GM12891 (cell line): ENCODE data around the gene FA2H.
A peak's percentile ranks its signal among the peaks of the same experiment; 100 is the strongest.
"Not testable (repeated sequence)": the region's sequence is repeated elsewhere in the genome, so short reads cannot be mapped to it uniquely, and the experiment has no call there.

Source experiments
- DNase-seq: peaks from one replicate; pipeline ENCODE4 v3.0.0; 2011; ENCODE audit warnings: low spot score; ENCODE audit not compliant: insufficient read length
- FAIRE-seq: peaks from 2 replicates; lab custom pipeline; 2011; peaks lifted over from hg19 to GRCh38; lab: Jason Lieb, UNC
- PAX5 ChIP-seq: IDR thresholded peaks from 2 replicates; pipeline ENCODE4 v1.6.1; 2011; ENCODE audit warnings: low read length, moderate library complexity, mild to moderate bottlenecking; ENCODE audit not compliant: insufficient read depth, severe bottlenecking
- POLR2A ChIP-seq: IDR thresholded peaks from 2 replicates; pipeline ENCODE4 v1.6.1; 2011; ENCODE audit warnings: low read depth, low read length, control low read depth
- POLR2AphosphoS5 ChIP-seq: IDR thresholded peaks from 2 replicates; pipeline ENCODE4 v1.6.1; 2011; ENCODE audit warnings: low read depth, low read length, control low read depth
- POU2F2 ChIP-seq: IDR thresholded peaks from 2 replicates; pipeline ENCODE4 v1.6.1; 2011; ENCODE audit warnings: low read depth, mild to moderate bottlenecking, control low read depth, low read length, moderate library complexity
- SPI1 ChIP-seq: IDR thresholded peaks from 2 replicates; pipeline ENCODE4 v1.6.1; 2011; ENCODE audit warnings: low read depth, low read length, control low read depth
- TAF1 ChIP-seq: IDR thresholded peaks from 2 replicates; pipeline ENCODE4 v1.6.1; 2011; ENCODE audit warnings: low read depth, low read length, control low read depth

The FA2H gene

DNA sequence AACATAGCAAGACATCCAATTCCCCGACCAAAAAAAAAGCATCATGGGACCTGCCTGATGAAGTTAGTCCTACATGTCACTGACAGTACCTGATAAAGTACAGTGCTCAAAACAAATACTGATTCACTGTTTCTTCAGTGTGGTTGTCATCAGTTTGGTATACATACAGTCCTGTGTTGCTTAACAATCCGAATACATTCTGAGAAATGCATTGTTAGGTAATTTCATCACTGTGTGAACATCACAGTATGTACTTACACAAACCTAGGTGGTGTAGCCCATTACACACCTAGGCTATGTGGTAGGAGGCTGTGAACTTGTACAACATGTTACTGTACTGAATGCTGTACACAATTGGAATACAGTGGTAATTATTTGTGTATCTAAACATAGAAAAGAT, 19.0 kb upstream of the FA2H start:
- no peak for DNase-seq
- FAIRE-seq, result no peak
- no peak for TF ChIP-seq PAX5
- TF ChIP-seq TAF1, result no peak
- TF ChIP-seq SPI1, result no peak

DNA sequence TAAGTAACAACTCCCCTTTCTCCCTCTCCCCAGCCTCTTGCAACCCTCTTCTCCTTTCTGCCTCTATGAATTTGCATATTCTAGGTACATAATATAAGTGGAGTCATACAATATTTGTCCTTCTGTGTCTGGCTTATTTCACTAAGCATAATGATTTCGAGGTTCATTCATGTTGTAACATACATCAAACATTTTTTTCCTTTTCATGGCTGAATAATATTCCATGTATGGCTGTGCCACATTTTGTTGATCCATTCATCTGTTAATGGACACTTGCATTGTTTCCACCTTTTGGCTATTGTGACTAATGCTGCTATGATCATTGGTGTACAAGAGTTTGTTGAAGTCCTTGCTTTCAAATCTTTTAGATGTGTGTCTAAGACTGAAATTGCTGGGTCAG, 17.6 kb upstream of the FA2H start:
- DNase-seq, result no peak
- no peak for FAIRE-seq
- no peak for TF ChIP-seq PAX5
- TF ChIP-seq SPI1, result no peak
- no peak for TF ChIP-seq POLR2AphosphoS5
- TF ChIP-seq POU2F2, result no peak
- no peak for TF ChIP-seq POLR2A
- TF ChIP-seq TAF1, result no peak

DNA sequence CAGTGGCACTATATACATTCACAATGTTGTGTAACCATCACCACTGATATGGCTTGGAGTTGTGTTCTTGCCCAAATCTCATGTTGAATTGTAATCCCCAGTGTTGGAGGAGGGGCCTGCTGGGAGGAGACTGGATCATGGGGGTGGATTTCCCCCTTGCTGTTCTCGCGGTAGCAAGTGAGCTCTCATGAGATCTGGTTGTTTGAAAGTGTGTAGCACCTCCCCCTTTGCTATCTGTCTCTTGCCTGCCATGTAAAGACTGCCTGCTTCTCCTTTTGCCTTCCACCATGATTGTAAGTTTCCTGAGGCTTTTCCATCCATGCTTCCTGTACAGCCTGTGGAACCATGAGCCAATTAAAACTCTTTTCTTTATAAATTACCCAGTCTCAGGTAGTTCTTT, 17.1 kb upstream of the FA2H start:
- not testable (repeated sequence) for FAIRE-seq, DNase-seq

DNA sequence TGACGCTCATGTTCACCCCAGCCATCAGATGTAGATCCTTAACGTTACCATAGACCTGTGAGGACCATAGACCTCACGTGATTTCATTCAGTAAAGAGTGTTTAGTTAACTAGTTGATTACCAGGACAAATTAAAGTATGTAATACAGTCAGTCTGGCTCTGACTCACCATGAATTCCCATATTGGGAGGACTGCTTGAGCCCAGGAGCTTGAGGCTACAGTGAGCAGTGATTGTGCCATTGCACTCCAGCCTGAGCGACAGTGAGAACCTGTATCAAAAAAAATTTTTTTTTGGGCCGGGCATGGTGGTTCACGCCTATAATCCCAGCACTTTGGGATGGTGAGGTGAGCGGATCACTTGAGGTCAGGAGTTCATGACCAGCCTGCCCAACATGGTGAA, 13.5 kb upstream of the FA2H start:
- FAIRE-seq (no peak), DNase-seq (no peak)
- TF ChIP-seq POLR2A, result no peak
- no peak for TF ChIP-seq PAX5
- no peak for TF ChIP-seq TAF1
- no peak for TF ChIP-seq POU2F2
- TF ChIP-seq SPI1, result no peak
- no peak for TF ChIP-seq POLR2AphosphoS5

DNA sequence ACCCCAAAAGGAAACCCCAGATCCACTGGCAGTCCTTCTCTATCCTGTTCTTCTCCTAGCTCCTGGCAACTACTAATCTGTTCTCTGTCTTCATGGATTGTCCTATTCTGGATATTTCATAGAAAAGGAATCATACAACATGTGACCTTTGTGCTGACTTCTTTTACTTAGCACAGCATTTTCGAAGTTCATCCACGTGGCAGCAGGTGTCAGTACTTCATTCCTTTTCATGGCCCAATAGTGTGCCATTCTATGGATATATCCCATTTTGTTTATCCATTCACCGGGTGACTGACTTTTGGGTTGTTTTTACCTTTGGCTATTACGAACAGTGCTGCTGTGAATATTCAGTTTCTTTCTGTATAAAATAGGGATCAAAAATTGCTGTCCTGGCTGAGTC, 10.4 kb upstream of the FA2H start:
- no peak for FAIRE-seq
- no peak for DNase-seq

DNA sequence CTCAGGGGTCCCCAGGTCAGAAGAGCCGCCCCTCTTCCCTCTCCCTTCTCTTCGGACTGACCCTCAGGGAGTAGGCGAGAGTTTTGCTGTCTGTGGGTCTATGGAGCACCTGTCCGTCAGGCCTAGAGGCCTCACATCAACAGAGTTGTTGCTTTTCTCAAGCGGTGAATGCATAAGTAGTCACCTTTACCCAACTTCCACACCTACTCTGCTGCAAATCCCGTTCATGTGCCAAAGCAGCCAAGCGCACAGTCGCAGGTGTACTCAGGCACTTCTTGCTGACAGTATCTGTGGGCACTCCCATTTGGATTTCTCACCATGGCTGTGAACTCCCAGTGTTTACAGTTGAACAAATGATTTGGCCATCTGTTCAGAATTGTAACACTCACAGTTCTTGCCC, 4.0 kb upstream of the FA2H start:
- no peak for FAIRE-seq
- no peak for DNase-seq
- TF ChIP-seq TAF1 (no peak), POLR2A (no peak), SPI1 (no peak), PAX5 (no peak), POU2F2 (no peak), POLR2AphosphoS5 (no peak)

More for the DNA sequence above, 10.4 kb upstream of the FA2H start:
- TF ChIP-seq TAF1, result no peak
- no peak for TF ChIP-seq PAX5
- TF ChIP-seq POLR2A, result no peak
- TF ChIP-seq POLR2AphosphoS5, result no peak
- no peak for TF ChIP-seq SPI1
- no peak for TF ChIP-seq POU2F2

DNA sequence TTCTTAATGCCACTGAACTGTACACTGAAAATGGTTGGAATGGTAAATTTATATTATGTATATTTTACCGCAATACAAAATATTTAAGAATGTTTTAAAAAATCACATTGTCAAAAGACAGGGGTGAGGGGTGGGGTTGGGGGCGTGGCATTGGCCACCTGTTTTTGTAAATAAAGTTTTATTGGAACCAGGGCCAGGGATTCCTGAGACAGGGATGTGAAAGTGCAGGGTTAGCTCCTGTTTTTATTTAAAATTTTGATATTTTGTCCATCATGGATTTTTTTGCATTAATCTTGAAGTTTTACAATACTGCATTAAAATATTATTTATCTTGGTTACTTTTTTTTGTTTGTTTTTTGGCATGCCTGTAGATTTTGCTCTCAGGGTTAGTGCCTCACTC, 2.3 kb upstream of the FA2H start:
- DNase-seq (no peak), FAIRE-seq (no peak)
- TF ChIP-seq POLR2AphosphoS5, result no peak
- TF ChIP-seq PAX5, result no peak
- TF ChIP-seq POLR2A, result no peak
- TF ChIP-seq SPI1, result no peak
- no peak for TF ChIP-seq POU2F2
- no peak for TF ChIP-seq TAF1

DNA sequence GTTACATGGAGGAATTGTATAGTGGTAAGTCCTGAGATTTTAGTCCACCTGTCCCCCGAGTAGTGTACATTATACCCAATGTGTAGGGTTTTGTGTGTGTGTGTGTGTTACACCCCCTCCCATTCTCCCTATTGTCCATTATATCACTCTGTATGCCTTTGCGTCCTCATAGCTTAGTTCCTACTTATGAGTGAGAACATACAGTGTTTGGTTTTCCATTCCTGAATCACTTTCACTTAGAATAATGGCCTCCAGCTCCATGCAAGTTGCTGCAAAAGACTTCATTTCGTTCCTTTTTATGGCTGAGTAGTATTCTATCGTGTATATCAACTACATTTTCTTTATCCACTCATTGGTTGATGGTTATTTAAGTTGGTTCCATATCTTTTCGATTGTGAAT, 635 bp upstream of the FA2H start:
- FAIRE-seq, result no peak
- no peak for DNase-seq
- TF ChIP-seq TAF1, result no peak
- no peak for TF ChIP-seq POLR2AphosphoS5
- no peak for TF ChIP-seq POU2F2
- no peak for TF ChIP-seq PAX5
- no peak for TF ChIP-seq POLR2A
- TF ChIP-seq SPI1, result no peak

DNA sequence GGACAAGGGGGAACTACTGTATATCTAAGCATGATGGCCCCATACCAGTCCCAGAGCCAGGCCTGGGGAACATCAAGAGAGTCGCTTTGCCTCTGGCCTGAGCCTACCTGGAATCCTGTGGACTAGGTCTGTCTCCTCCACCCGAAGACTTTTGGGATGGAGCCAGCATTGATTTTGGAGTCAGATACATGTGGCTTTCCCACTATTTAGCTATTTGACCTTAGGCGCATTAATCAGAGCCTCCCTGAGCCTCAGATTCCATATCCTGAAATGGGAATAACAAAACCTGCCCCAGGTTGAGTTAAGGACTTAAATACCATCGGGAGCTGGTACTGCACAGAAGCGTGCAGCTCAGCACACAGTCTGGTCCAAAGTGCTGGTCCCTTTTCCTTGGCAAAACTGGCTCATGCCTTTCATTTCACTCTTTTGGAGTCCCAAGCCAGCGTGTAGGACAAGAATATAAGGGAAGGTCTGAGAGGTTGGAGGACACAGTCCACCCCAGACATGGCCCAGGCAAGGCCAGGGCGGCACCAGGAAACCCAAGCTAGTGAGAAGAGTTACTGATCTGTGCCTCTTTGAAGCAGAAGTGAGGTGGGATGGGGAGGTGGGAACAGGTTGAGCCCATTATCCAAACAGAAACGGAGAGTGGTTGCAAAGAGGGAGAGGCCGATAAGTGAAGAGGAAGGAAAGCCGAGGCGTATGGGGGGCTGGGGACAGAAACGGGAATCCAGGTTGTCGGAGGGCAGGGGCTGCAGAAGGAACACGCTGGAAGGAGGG, 986 bp downstream of the FA2H start:
- no peak for DNase-seq
- no peak for TF ChIP-seq PAX5
- FAIRE-seq, result no peak

DNA sequence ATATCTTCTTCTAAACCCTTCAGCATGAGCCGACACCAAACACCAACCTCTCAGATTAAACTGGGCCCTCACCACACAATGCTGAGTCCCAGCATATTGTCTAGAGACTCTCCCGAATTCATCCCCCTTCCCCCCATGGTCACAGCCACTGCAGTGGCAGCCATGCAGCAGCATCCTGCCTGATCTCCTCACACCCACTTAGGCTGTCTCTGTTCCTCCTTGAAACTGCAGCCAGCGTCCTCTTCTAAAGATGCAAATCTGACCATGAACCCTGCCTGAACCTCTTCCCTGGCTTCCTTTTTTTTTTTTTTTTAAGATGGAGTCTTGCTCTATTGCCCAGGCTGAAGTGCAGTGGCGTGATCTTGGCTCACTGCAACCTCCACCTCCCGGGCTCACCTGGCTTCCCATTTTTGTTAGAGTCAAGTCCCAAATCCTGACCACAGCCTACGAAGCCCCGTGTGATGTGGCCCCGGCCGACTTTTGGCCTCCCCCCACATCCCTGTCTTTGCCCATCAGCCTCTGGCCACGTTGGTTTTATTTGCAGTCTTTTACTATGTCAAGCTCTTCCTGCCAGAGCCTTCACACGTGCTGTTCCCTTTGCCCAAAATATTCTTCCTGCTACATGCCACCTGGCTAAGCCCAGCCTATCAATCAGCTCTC, 2.8 kb downstream of the FA2H start:
- peak; percentile 66 for DNase-seq
- FAIRE-seq, result peak; percentile 97
- no peak for TF ChIP-seq POLR2AphosphoS5
- TF ChIP-seq POU2F2, result peak; percentile 95
- peak; percentile 77 for TF ChIP-seq SPI1

DNA sequence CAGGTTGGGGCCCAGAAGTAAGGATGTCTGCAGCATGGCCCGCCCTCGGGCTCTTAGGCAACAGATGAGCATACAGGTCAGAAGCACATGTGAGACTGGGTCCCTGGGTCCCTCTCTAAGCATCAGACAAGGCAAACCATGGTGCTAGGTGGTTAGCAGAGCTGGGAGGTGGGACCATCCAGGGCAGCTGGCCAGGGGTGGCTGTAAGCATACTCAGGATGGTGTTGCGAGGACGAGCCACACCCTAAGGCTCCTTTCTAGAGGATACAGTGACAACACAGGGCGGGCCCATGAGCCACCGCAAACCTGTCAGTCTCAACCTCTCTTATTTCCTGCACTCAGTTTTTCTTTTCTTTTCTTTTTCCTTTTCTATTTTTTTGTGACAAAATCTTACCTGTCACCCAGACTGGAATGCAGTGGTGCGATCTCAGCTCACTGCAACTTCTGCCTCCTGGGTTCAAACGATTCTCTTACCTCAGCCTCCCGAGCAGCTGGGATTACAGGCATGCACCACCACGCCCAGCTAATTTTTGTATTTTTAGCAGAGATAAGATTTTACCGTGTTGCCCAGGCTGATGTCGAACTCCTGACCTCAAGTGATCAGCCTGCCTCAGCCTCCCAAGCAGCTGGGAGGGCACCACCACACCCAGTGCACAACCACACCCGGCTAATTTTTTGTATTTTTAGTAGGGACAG, 3.6 kb downstream of the FA2H start:
- no peak for TF ChIP-seq POLR2AphosphoS5
- TF ChIP-seq POLR2A, result no peak
- no peak for TF ChIP-seq SPI1
- no peak for TF ChIP-seq TAF1
- no peak for TF ChIP-seq PAX5
- no peak for TF ChIP-seq POU2F2
- DNase-seq, result no peak
- peak; percentile 28 for FAIRE-seq
